ENCODE data around the gene SLC28A3.

SLC28A3 gene

DNA sequence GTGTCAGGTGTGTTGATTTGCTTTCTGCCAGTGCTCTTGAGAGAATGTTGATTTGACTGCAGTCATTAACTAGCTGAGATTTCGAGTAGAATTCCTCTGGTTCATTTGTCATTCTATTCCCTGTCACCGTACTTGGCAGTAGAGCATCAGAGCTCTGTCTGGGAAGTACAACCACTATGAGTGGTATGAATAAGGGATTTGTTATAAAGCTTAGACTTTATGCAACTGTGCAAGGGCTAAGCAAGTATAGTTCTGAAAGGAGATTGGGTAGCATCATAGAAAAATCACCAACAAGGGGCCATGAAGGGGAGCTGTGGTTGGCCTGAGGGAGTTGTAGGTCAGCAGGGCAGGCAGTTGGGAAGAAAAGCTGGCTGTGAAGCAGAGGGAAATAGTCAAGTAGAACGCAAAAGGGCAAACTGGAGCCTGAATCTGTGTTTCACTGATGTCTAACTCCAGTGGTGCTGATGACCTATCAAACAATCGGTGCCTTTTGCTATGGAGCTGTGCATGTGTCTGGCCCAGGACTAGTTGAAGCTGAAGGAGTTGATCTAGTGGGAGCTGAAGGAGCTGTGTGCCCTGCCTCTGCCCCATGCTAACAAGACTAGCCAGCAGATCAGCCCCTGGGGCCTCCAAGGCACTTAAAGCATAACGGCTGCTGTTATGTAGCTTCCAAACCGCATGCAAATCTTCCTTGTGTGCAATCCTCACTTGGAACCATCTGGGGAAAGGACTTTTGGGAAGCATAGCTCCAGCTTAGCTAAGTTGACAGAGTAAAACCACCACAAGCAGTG, 110.0 kb downstream of the SLC28A3 start:
- no peak for ATAC-seq
- no peak for TF ChIP-seq ZNF8 (CRISPR knock-in tag; IDR thresholded peaks at IDR 0.05)
- TF ChIP-seq, protein P1, sequence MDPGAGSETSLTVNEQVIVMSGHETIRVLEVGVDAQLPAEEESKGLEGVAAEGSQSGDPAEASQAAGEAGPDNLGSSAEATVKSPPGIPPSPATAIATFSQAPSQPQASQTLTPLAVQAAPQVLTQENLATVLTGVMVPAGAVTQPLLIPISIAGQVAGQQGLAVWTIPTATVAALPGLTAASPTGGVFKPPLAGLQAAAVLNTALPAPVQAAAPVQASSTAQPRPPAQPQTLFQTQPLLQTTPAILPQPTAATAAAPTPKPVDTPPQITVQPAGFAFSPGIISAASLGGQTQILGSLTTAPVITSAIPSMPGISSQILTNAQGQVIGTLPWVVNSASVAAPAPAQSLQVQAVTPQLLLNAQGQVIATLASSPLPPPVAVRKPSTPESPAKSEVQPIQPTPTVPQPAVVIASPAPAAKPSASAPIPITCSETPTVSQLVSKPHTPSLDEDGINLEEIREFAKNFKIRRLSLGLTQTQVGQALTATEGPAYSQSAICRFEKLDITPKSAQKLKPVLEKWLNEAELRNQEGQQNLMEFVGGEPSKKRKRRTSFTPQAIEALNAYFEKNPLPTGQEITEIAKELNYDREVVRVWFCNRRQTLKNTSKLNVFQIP (CRISPR knock-in tag; IDR thresholded peaks at IDR 0.05; ENCODE audit: borderline replicate concordance, low read depth): no peak
- no peak for TF ChIP-seq ZNF565 (CRISPR knock-in tag; conservative IDR thresholded peaks at IDR 0.05; ENCODE audit: low read depth)
- TF ChIP-seq ZNF70 (CRISPR knock-in tag; IDR thresholded peaks at IDR 0.05): no peak
- TF ChIP-seq, protein P2, sequence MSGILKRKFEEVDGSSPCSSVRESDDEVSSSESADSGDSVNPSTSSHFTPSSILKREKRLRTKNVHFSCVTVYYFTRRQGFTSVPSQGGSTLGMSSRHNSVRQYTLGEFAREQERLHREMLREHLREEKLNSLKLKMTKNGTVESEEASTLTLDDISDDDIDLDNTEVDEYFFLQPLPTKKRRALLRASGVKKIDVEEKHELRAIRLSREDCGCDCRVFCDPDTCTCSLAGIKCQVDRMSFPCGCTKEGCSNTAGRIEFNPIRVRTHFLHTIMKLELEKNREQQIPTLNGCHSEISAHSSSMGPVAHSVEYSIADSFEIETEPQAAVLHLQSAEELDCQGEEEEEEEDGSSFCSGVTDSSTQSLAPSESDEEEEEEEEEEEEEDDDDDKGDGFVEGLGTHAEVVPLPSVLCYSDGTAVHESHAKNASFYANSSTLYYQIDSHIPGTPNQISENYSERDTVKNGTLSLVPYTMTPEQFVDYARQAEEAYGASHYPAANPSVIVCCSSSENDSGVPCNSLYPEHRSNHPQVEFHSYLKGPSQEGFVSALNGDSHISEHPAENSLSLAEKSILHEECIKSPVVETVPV (CRISPR knock-in tag; IDR thresholded peaks at IDR 0.05): no peak
- TF ChIP-seq TCF4 (CRISPR knock-in tag; IDR thresholded peaks at IDR 0.05; ENCODE audit: borderline replicate concordance): no peak
- no peak for TF ChIP-seq OSR1 (CRISPR knock-in tag; IDR thresholded peaks at IDR 0.05)
- TF ChIP-seq ZC3H10 (CRISPR knock-in tag; IDR thresholded peaks at IDR 0.05): no peak
- TF ChIP-seq GLIS3 (CRISPR knock-in tag; IDR thresholded peaks at IDR 0.05): no peak
- TF ChIP-seq ISL1 (CRISPR knock-in tag; IDR thresholded peaks at IDR 0.05): no peak
- TF ChIP-seq PPARA (CRISPR knock-in tag; IDR thresholded peaks at IDR 0.05; ENCODE audit: borderline replicate concordance): no peak
- no peak for TF ChIP-seq BACH2 (CRISPR knock-in tag; IDR thresholded peaks at IDR 0.05; ENCODE audit: borderline replicate concordance)
- no peak for TF ChIP-seq ZFP3 (CRISPR knock-in tag; IDR thresholded peaks at IDR 0.05)
- TF ChIP-seq CSDC2 (CRISPR knock-in tag; IDR thresholded peaks at IDR 0.05): no peak
- no peak for TF ChIP-seq ZFP30 (CRISPR knock-in tag; IDR thresholded peaks at IDR 0.05)
- TF ChIP-seq, protein P3, sequence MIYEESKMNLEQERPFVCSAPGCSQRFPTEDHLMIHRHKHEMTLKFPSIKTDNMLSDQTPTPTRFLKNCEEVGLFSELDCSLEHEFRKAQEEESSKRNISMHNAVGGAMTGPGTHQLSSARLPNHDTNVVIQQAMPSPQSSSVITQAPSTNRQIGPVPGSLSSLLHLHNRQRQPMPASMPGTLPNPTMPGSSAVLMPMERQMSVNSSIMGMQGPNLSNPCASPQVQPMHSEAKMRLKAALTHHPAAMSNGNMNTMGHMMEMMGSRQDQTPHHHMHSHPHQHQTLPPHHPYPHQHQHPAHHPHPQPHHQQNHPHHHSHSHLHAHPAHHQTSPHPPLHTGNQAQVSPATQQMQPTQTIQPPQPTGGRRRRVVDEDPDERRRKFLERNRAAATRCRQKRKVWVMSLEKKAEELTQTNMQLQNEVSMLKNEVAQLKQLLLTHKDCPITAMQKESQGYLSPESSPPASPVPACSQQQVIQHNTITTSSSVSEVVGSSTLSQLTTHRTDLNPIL (CRISPR knock-in tag; IDR thresholded peaks at IDR 0.05; ENCODE audit: low read depth): no peak
- TF ChIP-seq, protein P4, sequence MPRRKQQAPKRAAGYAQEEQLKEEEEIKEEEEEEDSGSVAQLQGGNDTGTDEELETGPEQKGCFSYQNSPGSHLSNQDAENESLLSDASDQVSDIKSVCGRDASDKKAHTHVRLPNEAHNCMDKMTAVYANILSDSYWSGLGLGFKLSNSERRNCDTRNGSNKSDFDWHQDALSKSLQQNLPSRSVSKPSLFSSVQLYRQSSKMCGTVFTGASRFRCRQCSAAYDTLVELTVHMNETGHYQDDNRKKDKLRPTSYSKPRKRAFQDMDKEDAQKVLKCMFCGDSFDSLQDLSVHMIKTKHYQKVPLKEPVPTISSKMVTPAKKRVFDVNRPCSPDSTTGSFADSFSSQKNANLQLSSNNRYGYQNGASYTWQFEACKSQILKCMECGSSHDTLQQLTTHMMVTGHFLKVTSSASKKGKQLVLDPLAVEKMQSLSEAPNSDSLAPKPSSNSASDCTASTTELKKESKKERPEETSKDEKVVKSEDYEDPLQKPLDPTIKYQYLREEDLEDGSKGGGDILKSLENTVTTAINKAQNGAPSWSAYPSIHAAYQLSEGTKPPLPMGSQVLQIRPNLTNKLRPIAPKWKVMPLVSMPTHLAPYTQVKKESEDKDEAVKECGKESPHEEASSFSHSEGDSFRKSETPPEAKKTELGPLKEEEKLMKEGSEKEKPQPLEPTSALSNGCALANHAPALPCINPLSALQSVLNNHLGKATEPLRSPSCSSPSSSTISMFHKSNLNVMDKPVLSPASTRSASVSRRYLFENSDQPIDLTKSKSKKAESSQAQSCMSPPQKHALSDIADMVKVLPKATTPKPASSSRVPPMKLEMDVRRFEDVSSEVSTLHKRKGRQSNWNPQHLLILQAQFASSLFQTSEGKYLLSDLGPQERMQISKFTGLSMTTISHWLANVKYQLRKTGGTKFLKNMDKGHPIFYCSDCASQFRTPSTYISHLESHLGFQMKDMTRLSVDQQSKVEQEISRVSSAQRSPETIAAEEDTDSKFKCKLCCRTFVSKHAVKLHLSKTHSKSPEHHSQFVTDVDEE (CRISPR knock-in tag; IDR thresholded peaks at IDR 0.05): no peak

DNA sequence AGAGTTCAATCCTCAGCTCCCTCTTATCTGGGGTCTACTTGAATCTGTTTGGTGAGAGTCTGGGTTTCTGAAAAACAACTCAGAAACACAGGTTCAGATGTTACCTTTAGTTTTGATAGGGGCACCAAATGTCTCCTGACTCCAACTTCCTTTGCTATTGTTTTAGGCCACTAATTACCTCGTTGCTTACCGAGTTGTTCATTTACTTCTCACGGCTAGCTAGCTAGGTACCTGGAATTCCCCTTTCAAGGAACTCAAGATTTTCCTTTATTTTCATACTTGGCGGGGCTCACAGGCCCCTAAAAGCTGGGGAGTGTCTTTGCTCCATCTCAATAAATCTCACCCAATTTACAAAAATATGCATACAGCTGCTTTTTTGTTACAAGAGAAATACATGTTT, 111.4 kb downstream of the SLC28A3 start:
- ATAC-seq: no peak
- TF ChIP-seq, protein P4 (CRISPR knock-in tag; IDR thresholded peaks at IDR 0.05): no peak
- TF ChIP-seq, protein P3 (CRISPR knock-in tag; IDR thresholded peaks at IDR 0.05; ENCODE audit: low read depth): no peak
- TF ChIP-seq, protein P2 (CRISPR knock-in tag; IDR thresholded peaks at IDR 0.05): no peak
- no peak for TF ChIP-seq BACH2 (CRISPR knock-in tag; IDR thresholded peaks at IDR 0.05; ENCODE audit: borderline replicate concordance)
